Ovary (tissue), 9 donors: ENCODE data around the gene GPD1L. TPM values are rescaled to one million over a fixed set of nuclear protein-coding genes. Genes with fewer than 3 reads are reported as not detected.
"Not testable (repeated sequence)": the region's sequence is repeated elsewhere in the genome, so short reads cannot be mapped to it uniquely, and the experiment has no call there.

Experiments used
- DNase-seq, 5 donors: peaks; one replicate each; pipeline ENCODE4 v3.0.0-alpha.2; 2019 to 2020
- H3K27ac ChIP-seq, 2 donors: fragments of 200-600 bp; one replicate each; pipeline versions ENCODE4 v1.5.1 to v1.8.0; 2019 to 2022
- H3K27me3 ChIP-seq: fragments of 200-600 bp; one replicate; pipeline ENCODE4 v1.8.0; 2022
- H3K36me3 ChIP-seq: fragments of 200-600 bp; sonication (generic); one replicate; pipeline ENCODE4 v1.5.1; 2019
- H3K4me1 ChIP-seq: one replicate; pipeline ENCODE4 v1.8.1; 2013; ENCODE audit warnings: mild to moderate bottlenecking, moderate library complexity; ENCODE audit not compliant: insufficient read depth
- H3K4me3 ChIP-seq: fragments of 200-600 bp; sonication (generic); one replicate; pipeline ENCODE4 v1.5.1; 2017
- H3K9me3 ChIP-seq, 2 donors: fragments of 200-600 bp in 1 of 2; sonication (generic) in 1 of 2; one replicate each; pipeline versions ENCODE4 v1.5.1 to v1.8.1; 2013 to 2019; ENCODE audit warnings: mild to moderate bottlenecking in 1 of 2, moderate library complexity in 1 of 2
- EP300 ChIP-seq: sonication (generic); formaldehyde crosslinking; IDR thresholded peaks from one replicate; pipeline ENCODE4 v1.6.1; 2017; ENCODE audit warnings: antibody characterized with exemption
- POLR2A ChIP-seq: fragments of 450-650 bp; IDR thresholded peaks from one replicate; pipeline ENCODE4 v1.6.1; 2017; ENCODE audit warnings: antibody characterized with exemption, mild to moderate bottlenecking, moderate library complexity
- WGBS, 3 donors: extraction: QIAGEN DNeasy Blood & Tissue Kit in 1 of 3; methylation state at CpG; one replicate each; pipeline versions ENCODE4 v1.1.5 to v1.1.7; 2013 to 2017; 5-methylcytosine and 5-hydroxymethylcytosine counted together
- intact Hi-C, 4 donors: fragments of 100-400 bp; cut with DNase I; formaldehyde crosslinking; loops; one replicate each; pipeline versions ENCODE4 v1.11.0 to v1.15.1; 2022 to 2023
- polyA plus RNA-seq, 2 donors: library from polyadenylated mRNA; stranded (reverse); fragments of 200-250 nt in 1 of 2; fragments of 350-450 nt in 1 of 2; fragmentation: Illumina TruSeq in 1 of 2; extraction: RNeasy Lipid Tissue Mini Kit (QIAGEN cat#74804) in 1 of 2; gene quantifications; one replicate each; pipeline ENCODE4 v1.2.3, GENCODE V29; 2013 to 2014
- total RNA-seq, 7 donors: library from RNA; depleted of rRNA in 2 of 7; stranded (reverse); fragments of >200 nt in 2 of 7; fragmentation: NEBNext Ultra II Directional in 3 of 7; extraction: Animal tissue kit (Norgen Biotek cat#: 25700) in 3 of 7; gene quantifications; one replicate each; pipeline versions ENCODE4 v1.1.0 to v1.2.4, GENCODE V29; 2016 to 2023
- TF ChIP-seq, protein P1 (sequence below), 3 donors: fragments of 450-650 bp in 2 of 3; fragments of 200-600 bp in 1 of 3; IDR thresholded peaks; one replicate each; pipeline versions ENCODE4 v1.5.1 to v1.8.0; 2016 to 2022; ENCODE audit warnings: antibody characterized with exemption in 3 of 3, mild to moderate bottlenecking in 1 of 3
- donor health status: DM: no; HTN: no; CAD: no; lungs with moderate emphysema.
- donor health status: DM: no; HTN: no; CAD: no.
- donor health status: Bipolar disorder and iron deficiency.
- donor health status: DM: yes; HTN: yes; CAD: no.
- donor health status: DM: no; HTN: no; CAD: no.
- donor health status: DM: yes; HTN: yes; CAD: no.

Gene GPD1L
- total and polyA plus RNA-seq, 9 donors: 14.4 to 38.4 (median 29.4) TPM

DNA sequence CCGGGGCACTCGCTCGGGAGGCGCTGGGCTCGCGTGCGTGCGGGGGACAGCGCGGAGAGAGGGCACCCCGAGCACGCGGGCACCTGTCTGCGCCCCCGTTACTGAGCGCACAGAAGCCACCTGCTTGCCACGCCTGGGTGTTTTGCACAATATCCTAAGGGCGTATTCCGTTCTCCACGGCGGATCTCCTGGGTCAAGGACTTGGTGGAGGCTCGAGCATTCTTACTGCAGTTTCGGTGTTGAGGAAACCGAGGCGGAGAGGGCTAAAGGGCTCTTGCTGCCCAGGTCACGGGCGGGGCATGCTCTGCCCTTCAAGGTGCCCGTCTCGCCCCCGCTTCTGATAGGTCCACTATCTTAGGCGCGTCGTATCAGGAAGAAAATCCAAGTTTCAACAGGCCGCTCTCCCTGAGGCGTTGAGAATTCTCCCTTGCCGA, 526 bp downstream of the GPD1L start:
- DNase-seq: peak in 2 of 5 donors; percentile 38 to 52
- Histone ChIP-seq H3K27me3 (no peaks in the 10 kb centered on the region), H3K4me1 (peaks cover 8% of the 10 kb centered on the region), H3K36me3 (no peaks in the 10 kb centered on the region), H3K9me3 (no peaks in the 10 kb centered on the region), H3K27ac (peak overlapping the region; percentile 40 to 61), H3K4me3 (peak overlapping the region; percentile 91)
- intact Hi-C loops: no loop called here
- no peak for TF ChIP-seq EP300
- no peak for TF ChIP-seq POLR2A
- TF ChIP-seq, protein P1, sequence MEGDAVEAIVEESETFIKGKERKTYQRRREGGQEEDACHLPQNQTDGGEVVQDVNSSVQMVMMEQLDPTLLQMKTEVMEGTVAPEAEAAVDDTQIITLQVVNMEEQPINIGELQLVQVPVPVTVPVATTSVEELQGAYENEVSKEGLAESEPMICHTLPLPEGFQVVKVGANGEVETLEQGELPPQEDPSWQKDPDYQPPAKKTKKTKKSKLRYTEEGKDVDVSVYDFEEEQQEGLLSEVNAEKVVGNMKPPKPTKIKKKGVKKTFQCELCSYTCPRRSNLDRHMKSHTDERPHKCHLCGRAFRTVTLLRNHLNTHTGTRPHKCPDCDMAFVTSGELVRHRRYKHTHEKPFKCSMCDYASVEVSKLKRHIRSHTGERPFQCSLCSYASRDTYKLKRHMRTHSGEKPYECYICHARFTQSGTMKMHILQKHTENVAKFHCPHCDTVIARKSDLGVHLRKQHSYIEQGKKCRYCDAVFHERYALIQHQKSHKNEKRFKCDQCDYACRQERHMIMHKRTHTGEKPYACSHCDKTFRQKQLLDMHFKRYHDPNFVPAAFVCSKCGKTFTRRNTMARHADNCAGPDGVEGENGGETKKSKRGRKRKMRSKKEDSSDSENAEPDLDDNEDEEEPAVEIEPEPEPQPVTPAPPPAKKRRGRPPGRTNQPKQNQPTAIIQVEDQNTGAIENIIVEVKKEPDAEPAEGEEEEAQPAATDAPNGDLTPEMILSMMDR (IDR thresholded peaks at IDR 0.05): no peak
- WGBS, 3 donors: 1 to 3% (median 2%) methylated on average over 21 to 36 of the region's 36 CpGs

DNA sequence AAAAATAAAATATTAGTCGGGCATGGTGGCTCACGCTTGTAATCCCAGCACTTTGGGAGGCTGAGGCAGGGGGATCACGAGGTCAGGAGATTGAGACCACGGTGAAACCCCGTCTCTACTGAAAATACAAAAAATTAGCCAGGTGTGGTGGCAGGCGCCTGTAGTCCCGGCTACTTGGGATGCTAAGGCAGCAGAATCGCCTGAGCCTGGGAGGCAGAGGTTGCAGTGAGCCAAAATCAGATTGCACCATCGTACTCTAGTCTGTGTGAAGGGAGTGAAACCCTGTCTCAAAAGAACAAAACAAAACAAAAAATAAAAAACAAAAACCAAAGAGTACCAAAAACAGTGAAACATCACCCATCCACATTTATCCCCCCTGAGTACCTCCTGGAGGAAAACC, 1.8 kb downstream of the GPD1L start:
- WGBS, 3 donors: 77 to 80% (median 79%) methylated on average over 9 of the region's 9 CpGs
- H3K9me3 ChIP-seq, intact Hi-C loops, H3K4me3 ChIP-seq, H3K36me3 ChIP-seq, DNase-seq, H3K4me1 ChIP-seq, H3K27ac ChIP-seq, H3K27me3 ChIP-seq: not testable (repeated sequence)

DNA sequence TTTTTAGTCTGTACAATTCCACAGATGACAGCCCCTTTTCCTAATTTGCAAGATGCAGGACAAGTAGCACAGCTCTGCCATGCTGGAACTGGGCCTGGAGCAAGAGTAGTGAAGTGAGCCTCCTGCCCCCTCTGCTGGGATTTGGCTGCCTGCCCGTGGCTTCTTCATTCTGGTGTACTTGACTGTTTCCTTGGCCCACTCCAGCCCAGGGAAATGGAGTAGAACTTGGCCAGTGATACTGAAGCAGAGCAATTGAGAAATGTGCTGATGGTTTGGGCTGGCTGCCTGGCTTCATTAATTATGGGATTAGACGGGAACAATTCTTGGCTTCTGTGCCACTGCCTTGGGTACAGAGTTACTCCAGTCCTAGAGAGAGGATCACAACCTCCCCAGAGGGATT, 2.8 kb downstream of the GPD1L start:
- H3K4me3 ChIP-seq: no peak overlapping the region
- no peaks in the 10 kb centered on the region for H3K9me3 ChIP-seq
- H3K36me3 ChIP-seq: no peaks in the 10 kb centered on the region
- WGBS, 3 donors: 4 to 6% (median 6%) methylated on average over 2 of the region's 2 CpGs
- intact Hi-C loops: no loop called here
- peaks cover 8% of the 10 kb centered on the region for H3K4me1 ChIP-seq
- H3K27ac ChIP-seq: peak overlapping the region in 1 of 2 donors; percentile 6
- no peaks in the 10 kb centered on the region for H3K27me3 ChIP-seq
- no peak for TF ChIP-seq EP300
- TF ChIP-seq POLR2A: no peak
- TF ChIP-seq, protein P1 (IDR thresholded peaks at IDR 0.05): no peak
- peak; percentile 81 to 90 (median 84) for DNase-seq

DNA sequence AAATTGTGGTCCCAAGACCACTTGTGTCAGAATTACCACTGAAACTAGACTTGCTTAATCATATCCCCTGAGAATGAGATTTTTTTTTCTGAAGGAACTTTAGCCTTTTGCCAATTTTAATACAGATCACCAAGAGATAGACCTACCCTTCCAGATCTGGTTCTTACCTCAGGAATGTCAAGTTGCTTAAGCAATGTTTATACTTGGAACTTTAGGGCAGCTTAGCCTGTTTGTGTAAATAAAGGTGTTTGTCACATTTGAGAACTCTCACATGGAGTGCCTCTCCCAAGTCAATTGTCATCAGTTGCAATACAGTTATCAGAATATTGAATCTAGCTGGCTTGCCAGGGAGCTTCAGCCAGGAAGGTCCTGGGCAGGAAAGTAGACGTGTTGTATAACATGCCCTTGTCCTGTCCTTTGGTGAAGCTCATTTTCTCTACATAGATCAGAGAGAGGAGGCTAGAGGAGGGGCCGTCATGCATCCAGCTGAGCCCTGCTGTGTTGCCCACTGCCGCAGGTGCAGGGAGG, 3.9 kb downstream of the GPD1L start:
- Histone ChIP-seq H3K27ac (no peak overlapping the region), H3K4me3 (no peak overlapping the region), H3K9me3 (no peaks in the 10 kb centered on the region), H3K27me3 (no peaks in the 10 kb centered on the region), H3K36me3 (no peaks in the 10 kb centered on the region), H3K4me1 (peaks cover 8% of the 10 kb centered on the region)
- intact Hi-C loops: no loop called here
- TF ChIP-seq EP300: no peak
- TF ChIP-seq, protein P1 (IDR thresholded peaks at IDR 0.05): no peak
- no peak for TF ChIP-seq POLR2A
- no peak for DNase-seq
- 87 to 90% (median 89%) methylated on average over 3 of the region's 3 CpGs for WGBS, 3 donors

DNA sequence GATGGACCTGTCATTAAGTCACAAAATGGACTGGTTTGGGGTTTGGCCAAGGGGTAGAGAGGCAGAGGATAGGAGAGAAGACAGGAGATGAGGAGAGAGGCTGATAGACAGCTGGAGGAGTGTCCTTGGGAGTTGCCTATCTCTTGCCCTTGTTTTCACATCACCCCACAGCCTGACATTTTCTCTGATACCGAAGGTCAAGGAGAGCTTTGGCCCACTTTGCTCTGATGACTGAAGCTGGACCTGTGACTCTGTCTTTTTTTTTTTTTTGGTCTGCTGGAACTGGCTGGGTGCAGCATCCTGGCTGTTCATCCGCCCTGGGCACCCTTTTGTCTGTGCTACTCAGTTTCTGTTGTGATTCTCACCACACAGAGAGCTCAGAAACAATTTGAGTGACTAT, 5.1 kb downstream of the GPD1L start:
- 78 to 92% (median 82%) methylated on average over 2 of the region's 2 CpGs for WGBS, 3 donors
- no peak overlapping the region for H3K4me3 ChIP-seq
- H3K36me3 ChIP-seq: no peaks in the 10 kb centered on the region
- intact Hi-C loops: no loop called here
- no peak overlapping the region for H3K27ac ChIP-seq
- TF ChIP-seq, protein P1 (IDR thresholded peaks at IDR 0.05): no peak
- no peak for TF ChIP-seq EP300
- no peak for TF ChIP-seq POLR2A
- DNase-seq: no peak
- peaks cover 8% of the 10 kb centered on the region for H3K4me1 ChIP-seq
- no peaks in the 10 kb centered on the region for H3K9me3 ChIP-seq
- H3K27me3 ChIP-seq: no peaks in the 10 kb centered on the region
